LNCAP (cell line): ENCODE measurements around the gene TAS2R42.

Experiments used
- CTCF ChIP-seq: fragments of 450-650 bp; IDR thresholded peaks from 2 replicates; pipeline ENCODE4 v1.5.1; 2017; ENCODE audit warnings: mild to moderate bottlenecking

The TAS2R42 gene

GRCh38 chr12:11183011-11183410 lies 3.7 kb downstream of the TAS2R42 start:
- TF ChIP-seq CTCF, result no peak

GRCh38 chr12:11182529-11182928 lies 4.2 kb downstream of the TAS2R42 start:
- TF ChIP-seq CTCF, result no peak

GRCh38 chr12:11178250-11178649 lies 8.5 kb downstream of the TAS2R42 start:
- no peak for TF ChIP-seq CTCF

GRCh38 chr12:11174022-11174421 lies 12.7 kb downstream of the TAS2R42 start:
- no peak for TF ChIP-seq CTCF

GRCh38 chr12:11171969-11172675 lies 14.6 kb downstream of the TAS2R42 start:
- TF ChIP-seq CTCF, result no peak

GRCh38 chr12:11171145-11171968 lies 15.4 kb downstream of the TAS2R42 start, which contains the start of gene SMIM10L1:
TSS of gene SMIM10L1 (plus strand) at chr12:11171194. CDS start at chr12:11171357, 163 bp downstream.
- no peak for TF ChIP-seq CTCF

- TF ChIP-seq CTCF, result no peak
These were observed 16.0 kb downstream of the TAS2R42 start for GRCh38 chr12:11170810-11171144.
